LHCN-M2 (cell line): ENCODE measurements around the gene CHSY3. TPM values are rescaled to one million over a fixed set of nuclear protein-coding genes. Genes with fewer than 3 reads are reported as not detected.
A peak's percentile ranks its signal among the peaks of the same experiment; 100 is the strongest.

ENCODE experiments used
- DNase-seq: peaks from one replicate; pipeline ENCODE4 v3.0.0-alpha.2; 2012; ENCODE audit warnings: low read depth
- total RNA-seq: library from RNA; depleted of rRNA; stranded (reverse); fragments of >200 nt; gene quantifications from 2 replicates; pipeline ENCODE4 v1.2.3, GENCODE V29; 2014

CHSY3 gene
- total RNA-seq, 1 experiment from 2014 or later = 7.6 TPM

DNA sequence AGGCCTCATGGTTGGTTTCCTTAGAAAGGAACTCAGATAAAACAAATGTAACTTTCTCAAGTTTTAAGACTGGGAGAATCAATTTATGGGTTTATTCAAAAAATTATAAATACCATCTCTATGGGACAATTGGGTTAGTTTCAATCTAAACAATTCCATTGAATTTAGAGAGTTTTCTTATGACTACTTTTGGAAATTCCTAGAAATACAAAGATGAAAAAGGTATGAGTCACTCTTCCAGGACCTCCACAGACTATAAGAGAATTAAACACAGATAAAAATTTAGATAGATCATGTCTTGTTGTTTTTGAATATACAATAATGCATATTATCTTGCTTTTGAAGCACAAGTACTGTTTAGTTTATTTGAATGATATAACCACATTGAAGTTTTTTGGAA, 188.7 kb downstream of the CHSY3 start:
- no peak for DNase-seq

DNA sequence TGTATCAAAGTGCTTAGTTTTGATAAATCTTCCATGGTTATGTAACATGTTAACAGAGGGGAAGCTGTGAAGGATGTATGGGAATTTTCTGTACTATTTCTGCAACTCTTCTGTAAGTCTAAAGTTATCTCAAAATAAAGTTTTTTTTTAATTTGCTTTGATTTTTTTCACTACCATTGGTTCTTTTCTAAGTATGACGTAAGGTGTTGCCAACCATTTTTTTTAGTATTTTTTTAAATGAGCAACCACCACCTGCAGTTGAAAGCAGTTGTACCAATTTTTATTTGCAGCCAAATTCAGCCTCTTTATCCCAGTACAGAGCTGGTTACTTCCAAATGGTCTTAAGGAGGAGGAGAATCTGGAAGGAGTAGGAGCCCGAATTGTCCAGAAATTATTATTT, 192.2 kb downstream of the CHSY3 start:
- DNase-seq = no peak

DNA sequence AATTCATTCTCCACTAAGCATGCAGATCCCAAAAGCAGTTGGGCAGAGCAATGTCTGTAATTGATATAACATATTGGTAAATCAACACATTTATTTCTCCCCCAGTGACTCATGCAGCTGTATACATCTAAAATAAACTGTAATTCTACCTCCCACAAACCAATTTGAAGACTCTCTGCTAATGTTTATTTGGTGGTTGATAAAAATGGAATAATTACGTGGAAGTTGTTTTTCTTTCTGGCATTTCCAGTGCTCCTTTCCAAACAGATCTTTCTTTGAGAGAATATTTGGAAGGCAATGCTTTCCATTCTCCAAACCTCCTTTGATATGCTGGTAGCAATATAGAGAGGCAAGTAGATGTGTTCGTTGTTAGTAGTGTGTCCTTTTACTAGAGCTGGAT, 194.7 kb downstream of the CHSY3 start:
- DNase-seq = no peak

DNA sequence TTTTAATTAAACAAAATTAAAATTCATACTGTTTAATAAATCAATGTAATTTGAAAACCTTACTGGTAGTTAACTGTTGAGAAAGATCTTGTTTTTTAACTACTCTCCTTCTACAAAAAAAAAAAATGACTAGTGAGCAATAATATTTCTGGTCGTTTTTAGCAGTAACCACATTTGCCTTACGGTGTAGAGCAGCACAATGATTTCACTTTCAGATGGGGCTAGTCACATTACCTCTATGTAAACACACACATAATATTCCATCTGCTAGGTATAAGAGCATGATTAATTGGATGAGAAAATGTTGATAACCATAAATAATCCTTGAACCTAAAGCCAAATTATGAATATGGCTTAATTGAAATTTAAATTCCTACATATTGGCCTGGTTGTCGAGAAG, 198.1 kb downstream of the CHSY3 start:
- DNase-seq = no peak

DNA sequence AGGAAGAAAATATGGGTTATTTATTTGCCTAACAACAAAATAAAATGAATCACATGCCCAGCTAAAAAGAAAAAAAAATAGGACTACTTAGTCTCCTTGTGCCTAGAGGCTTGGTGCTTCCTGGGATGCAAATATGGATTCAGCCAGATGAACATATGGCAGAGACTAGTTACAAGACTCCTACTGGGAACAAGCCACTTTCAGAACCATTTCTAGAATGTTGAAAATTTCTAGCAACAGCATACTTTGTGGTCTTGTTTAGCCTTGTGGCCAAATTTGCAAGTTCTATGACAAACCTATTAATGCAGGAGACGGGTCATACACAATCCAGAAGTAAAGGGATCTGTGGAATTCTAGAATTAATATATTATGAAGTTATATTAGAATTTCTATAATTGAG, 198.7 kb downstream of the CHSY3 start:
- DNase-seq = no peak

DNA sequence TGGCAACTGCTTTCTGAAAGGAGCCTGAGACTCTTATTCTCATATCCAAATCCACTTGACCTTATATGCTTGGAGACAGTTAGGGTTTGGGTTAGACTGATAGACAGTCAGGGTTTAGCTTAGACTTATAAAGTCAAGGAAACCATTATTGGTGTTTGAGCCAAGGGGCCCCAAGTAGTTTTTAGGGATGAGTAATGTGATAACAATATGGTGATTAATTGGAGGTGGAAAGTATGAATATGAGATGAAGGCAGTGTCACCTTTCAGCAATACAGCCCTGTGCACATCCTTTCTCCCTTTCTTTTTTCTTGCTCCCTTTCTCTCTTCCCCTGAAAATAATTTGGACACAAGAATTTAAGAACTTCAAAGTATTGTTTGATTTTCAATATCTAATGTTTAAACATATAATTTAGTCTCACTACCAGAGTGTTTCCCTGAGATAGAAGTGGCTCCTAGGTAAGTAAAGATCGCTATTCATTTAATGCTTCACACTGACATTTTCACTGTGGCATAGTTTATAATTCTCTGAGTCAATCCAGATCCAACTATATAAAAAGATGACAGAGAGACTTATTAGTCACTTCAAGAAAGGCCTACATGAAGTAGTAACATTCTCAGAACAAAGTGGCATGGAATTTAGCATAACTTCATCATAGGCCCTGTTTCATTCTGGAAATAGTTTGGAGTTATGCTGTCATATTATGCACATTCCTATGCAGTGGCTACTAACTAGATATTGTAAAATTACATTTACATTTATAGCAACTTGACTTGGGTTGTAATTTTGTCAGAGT, 200.8 kb downstream of the CHSY3 start:
- DNase-seq = no peak

DNA sequence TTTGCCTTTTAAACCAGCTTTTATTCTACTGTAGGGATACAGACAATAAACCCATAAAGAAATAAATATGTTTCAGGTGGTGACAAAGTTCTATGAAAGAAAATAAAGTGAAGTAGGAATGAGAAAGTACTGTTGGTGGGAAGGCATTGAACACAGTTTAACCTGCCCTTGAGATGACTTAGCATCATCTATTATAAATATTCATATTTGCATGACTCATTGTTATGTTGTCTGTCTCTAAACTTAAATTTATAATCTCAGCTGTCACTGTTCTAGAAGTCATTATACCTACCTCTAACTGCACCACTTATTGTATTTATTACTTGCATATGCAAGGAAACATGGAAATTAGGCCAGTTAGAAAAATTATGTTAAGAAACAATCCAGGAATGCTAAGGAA, 202.2 kb downstream of the CHSY3 start:
- peak; percentile 38 for DNase-seq

DNA sequence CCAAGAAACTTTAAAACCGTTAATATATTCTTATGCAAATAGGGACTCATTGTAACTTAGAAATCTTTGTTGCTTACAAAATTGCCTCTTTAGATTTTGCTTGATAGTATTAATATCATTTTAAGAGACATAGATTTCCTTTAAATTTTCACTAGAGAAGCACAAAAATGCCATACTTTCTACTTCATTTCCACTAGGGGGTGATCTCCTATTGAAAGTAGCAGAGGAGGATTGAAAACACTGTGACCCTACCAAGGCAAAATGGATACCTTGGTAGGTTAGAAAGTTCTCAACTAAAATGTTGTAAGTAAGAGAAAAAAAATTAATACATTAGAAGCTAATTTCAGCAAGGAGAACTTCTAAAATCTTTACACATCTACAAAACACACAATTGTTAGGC, 204.9 kb downstream of the CHSY3 start:
- peak; percentile 56 for DNase-seq

DNA sequence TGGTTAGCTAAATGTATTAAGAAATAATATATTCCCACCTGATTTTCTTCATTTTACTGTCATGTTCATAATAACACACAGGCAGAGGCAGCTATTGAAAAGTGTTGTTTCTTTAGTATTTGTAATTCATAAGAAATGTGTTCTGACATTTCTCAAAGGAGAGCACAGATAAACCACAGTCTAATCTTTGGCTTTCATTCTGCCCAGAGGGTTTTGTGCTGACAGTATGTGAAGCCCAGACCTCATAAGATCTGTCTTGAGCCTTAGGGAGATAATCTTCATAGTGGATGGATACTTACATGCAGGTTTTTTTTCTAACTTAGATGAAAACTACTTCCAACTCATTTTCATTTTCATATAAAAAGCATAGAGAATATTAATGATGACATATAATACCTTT, 206.1 kb downstream of the CHSY3 start:
- DNase-seq = no peak

DNA sequence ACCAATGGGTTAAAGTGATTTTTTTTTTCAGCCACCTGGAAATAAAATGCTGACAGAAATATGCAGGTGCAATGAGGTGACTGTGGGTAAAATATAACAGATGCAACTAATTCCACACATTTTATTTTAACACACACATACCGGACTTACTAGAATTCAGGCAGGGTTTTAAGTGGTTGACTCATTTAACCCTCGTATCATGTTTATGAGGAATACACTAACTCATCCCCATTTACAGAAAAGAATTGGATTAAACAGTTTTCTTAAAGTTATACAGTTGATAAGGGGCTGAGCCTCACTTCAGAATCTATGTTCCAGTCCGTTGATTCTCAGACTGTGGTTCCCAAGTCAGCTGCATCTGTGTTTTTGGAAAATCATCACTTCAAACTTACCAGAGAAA, 207.5 kb downstream of the CHSY3 start:
- peak; percentile 63 for DNase-seq

DNA sequence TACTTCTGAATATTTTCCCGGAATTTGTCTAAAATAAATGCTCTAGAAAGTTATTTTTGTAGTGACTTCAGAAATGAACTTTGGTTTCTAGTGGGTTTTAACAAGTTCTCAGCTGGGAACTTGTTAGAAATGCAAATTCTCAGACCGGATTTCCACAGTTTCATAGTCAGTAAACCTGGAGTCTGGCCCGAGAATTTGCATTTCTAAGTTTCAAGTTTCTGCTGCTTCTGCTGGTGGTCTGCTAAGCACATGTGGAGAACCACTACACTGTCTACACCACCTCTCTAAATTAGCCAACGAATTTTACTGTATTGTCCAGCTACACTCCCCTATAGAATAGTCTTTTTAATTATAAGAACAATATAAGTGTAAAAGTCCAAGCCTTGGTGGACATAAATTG, 208.0 kb downstream of the CHSY3 start:
- DNase-seq = no peak

DNA sequence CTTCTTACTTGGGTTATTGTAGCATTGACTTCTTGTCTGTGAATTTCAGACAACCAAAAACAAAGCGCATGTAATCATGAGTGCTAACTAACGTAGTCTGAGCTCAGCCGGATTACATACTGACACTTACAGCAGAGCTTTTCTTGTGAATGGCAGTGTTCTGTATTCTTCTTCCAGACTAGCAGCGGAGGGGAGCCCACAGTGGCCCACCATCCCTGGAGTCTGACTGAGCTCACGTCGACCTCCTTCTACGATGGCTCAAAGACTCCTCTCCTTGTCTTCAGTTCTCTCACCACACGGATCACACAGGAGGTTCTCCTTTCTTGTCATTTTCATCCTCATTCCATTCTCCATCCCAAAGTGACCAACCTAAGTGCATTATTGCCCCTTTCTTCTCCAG, 211.4 kb downstream of the CHSY3 start:
- DNase-seq = no peak

DNA sequence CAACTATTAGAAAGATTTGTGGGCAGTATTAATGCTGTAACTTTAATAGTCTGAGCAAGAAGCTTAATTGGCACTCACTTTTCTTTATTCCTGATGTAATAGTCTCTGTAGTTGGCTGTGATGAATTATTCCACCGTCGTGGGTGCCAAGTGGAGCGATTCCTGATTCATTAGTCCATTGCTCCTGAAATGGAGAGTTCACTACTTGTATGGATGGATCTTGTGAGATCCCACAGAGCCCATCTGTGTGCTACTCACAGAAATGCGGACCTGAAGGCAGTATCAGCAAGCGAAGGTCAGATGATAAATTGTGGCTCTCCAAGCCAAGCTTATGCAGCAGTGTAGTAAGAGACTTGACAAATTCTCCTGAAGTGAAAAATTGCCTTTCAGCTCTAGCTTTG, 212.2 kb downstream of the CHSY3 start:
- DNase-seq = no peak

DNA sequence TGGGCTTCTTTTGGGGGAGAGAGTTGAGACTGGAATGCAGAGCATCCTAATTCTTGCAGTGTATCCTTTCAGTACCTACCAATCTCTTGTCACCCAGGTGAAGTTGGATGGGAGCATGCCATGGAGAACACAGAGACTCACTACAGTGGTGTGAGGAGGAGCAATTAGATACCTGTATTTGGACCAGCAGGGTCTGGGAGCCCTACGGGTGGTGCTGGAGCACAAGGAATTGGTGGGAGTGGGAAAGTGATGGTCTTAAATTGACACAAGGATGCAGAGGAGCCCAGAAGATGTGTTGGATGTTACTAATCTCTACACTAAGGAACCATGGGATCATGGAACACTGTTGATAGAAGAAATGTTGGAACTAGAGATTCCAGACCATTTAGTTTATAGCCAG, 212.7 kb downstream of the CHSY3 start:
- DNase-seq = no peak

DNA sequence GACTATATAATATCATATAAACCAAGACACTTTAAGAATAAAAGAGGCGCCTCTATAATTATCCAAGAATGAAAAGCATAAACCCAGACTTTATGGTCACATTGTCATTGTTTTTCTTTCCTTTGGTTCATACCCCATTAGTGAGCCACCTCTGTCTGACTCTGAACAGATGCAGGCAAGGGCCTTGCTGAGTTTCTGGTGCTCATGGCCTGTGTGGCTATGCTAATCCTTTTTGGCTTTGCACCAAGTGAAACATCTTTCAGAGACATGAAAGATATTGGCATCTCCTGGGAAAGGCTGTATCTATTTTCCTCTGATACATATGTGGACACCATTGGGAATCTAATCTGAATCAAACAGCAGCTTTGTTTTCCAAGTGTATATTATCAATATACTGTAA, 222.5 kb downstream of the CHSY3 start:
- DNase-seq = peak; percentile 87

DNA sequence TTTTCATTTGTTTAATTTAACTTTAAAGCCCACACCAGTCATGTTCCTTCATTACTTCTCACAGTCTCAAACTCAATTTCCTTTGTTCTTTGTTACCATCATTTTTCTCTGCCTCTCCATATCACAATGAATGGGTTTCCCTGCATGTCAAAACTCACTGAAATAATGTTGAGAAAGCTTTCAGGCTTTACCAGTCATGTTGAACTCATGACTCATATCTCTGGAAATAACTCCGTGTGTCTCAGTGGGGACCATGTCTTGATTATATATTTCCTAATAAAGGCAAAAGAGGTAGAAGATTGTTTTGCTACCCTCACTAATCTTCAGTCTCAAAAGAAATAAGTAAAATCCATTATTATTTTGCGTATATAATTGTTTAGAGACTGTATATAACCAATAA, 231.2 kb downstream of the CHSY3 start:
- peak; percentile 80 for DNase-seq

DNA sequence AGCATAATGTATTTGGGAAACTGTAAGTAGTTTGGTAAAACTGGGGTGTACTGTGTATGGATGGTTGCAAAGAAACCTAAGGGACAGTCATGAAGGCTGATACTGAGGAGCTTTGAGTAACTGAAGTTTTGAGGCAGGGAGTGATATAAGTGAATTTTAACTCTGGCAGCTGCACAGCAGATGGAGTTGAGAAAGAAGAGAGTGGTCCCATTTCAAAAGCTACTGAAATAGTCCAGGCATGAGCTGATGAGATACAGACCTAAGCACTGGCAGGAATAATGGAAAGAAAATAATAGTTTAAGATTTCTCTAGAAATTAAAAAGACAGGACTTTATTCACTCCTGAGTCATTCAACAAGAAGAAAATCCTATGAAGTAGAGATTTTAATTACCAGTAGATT, 232.0 kb downstream of the CHSY3 start:
- no peak for DNase-seq

DNA sequence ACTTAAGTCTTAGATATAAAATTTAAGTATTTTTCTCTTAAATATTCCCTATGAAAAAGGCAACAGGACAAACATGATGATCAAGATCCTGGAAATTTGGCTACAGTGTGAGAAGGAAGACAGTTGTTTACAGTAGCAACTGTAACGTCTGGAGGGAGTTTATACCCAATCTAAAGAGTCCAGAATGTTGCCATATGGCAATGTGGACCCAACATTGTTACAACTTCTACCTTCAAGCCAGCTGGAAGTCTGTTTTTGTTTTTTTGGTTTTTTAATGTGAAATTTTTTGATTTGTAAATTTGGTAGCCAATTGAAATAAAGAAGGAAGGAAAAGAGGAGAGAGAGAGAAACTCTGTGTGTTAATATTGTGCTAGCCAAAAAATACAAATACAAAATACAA, 233.4 kb downstream of the CHSY3 start:
- DNase-seq = no peak

DNA sequence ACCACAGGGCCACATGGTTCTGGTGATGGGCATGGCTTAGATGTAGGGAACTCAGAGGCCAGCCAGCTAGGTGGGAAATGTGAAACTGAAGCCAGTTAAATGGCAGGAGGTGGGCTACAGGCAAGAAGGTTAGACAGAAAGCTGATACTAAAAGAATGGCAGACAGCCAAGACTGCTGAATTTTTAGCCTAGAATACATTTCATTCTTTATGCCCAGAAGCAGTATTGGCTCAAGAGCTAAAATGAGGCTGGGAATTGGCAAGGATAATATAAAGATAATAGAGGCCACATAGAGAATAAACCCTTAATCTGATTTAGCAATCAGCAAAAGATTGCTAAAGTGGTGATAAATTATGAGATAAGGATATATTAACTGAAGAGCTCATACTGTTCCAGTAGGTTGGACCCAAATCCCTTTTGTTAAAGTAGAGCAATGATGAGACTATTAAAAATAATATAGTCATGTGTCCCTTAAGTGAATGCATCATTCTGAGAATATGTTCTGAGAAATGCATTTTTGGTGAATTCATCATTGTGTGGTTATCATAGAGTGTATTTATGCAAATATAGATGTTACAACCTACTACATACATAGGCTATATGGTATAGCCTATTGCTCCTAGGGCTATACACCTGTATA, 234.3 kb downstream of the CHSY3 start:
- DNase-seq = peak; percentile 44

DNA sequence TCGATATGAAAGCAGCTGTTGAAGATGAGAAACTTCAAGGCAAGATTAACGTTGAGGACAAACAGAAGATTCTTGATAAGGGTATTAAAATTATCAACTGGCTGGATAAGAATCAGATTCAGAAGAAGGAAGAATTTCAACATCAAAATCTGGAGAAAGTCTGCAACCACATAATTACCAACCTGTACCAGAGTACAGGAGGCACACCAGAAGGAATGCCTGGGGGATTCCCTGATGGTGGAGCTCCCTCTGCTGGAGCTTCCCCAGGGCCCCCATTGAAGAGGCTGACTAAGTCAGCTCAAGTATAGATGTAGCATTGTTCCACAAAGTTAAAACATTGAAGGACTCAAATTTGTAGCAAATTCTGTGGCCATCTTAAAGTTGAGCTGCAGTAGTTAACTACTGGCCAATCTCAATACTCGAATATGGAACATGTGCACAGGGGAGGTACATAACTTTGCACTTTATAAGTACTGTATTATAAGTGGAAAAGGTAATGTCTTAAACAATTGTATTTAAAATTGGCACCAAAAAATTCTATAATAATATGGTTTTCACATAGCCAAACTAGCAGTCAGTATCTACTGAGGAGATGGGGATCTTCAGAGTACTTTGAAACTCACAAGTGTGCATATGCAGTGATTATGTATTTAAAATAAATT, 237.5 kb downstream of the CHSY3 start:
- DNase-seq = peak; percentile 64

DNA sequence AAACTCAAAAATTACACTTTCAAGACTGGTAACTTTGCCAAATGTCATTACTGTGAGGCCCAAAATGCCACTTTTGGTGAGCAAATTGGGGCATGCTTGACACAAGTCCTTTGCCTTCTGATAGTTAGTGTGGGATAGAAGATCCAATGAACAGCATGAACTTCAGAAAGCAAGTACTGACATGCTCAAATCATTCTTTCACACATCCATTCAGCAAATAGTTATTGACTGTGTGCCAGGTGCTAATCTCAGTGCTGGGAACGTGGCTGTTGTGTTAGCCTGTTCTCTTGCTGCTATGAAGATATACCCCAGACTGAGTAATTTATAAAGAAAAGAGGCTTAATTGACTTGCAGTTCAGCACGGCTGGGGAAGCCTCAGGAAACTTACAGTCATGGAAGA, 247.0 kb downstream of the CHSY3 start:
- no peak for DNase-seq

DNA sequence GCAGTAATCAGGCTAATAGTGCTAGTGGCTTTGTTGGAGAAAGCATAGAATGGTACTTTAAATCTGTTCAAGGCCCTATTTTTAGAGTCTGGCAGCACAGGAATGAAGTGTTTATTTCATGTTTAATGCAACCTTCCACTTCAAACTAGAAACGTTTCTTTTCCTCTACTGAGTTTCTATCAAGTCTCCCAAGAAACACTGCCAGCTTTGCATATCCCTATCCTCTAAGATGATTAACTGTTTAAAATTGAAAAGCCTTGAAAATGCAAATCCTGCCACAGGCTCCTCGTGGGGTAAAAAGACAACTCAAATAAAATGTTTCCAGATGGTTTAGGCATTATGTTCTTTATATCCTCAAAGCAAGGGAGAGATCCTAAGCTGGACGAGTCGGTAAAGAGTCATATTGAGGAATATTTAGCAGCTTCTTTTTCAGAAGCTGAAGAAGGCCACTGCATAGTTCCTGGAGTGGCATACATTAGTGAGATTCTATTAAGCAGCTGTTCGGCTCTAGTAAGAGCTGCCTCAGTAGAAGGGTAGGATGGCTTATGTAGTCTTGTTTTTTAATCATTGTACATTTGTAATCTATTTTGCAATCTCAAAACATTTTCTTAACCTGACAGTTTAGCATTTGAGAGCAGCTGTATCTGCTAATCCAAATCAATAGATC, 251.2 kb downstream of the CHSY3 start:
- no peak for DNase-seq
